GM08714 (cell line): ENCODE data around the gene FGD1.

Source experiments
- H3K4me3 ChIP-seq: fragments of 200-500 bp; sonication (Bioruptor generic); 2 replicates; pipeline ENCODE4 v1.5.1; 2014; ENCODE audit warnings: mild to moderate bottlenecking, low read length, inconsistent platforms
- ZNF274 ChIP-seq: IDR thresholded peaks from 2 replicates; pipeline ENCODE4 v1.6.1; 2012; ENCODE audit warnings: mild to moderate bottlenecking, low read depth, low read length

FGD1 gene

GRCh38 chrX:54439960-54440871 is 55.8 kb downstream of the FGD1 start, which contains the start of gene TSR2:
Gene TSR2 (plus strand): TSS chrX:54440404. CDS start chrX:54440422, 18 bp downstream.
- peak within 1 kb of the TSS; percentile 95 for H3K4me3 ChIP-seq

GRCh38 chrX:54435121-54435520 is 60.9 kb downstream of the FGD1 start:
- TF ChIP-seq ZNF274, result no peak

More at GRCh38 chrX:54439960-54440871, 55.8 kb downstream of the FGD1 start, which contains the start of gene TSR2:
- no peak for TF ChIP-seq ZNF274

GRCh38 chrX:54430519-54430918 is 65.5 kb downstream of the FGD1 start:
- TF ChIP-seq ZNF274, result no peak

More at GRCh38 chrX:54435121-54435520, 60.9 kb downstream of the FGD1 start:
- H3K4me3 ChIP-seq, result no peak overlapping the region

GRCh38 chrX:54427837-54428424 is 68.1 kb downstream of the FGD1 start:
- no peak overlapping the region for H3K4me3 ChIP-seq
- TF ChIP-seq ZNF274, result no peak

More at GRCh38 chrX:54430519-54430918, 65.5 kb downstream of the FGD1 start:
- no peak overlapping the region for H3K4me3 ChIP-seq

DNA sequence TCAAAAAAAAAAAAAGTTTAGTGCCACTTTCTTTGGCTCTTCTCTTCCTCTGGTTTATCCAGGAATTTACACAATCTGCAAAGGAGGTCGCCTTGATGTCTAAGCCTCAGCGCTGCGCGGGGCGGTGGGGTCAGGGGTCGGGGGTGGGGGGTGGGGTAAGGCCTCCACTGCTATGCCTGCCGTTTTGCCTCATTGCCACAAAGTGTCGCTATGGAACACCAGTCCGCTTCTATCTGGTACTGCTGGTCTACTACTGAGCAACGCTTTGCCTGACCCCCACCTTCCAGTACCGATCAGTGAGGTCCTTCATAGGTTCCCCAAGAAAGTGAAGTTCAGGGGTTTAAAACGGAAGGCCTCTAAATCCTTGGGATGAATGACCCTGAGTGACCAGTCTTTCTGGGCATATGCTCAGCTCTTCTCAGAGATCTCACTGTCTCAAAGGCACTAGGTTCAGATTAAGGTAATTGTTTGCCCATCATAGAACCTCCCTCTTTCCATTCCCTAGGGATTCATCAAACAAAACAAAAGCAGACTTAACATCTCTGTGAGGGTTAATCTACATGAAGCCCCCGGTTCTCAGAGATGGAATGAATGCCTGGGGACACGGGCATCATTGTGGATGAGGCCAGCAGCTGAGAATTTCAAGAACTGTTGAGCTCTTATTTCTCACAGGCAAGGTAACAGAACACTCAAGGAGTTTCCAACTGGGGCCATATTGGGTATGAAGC is 72.7 kb downstream of the FGD1 start:
- H3K4me3 ChIP-seq, result no peak overlapping the region
- no peak for TF ChIP-seq ZNF274

DNA sequence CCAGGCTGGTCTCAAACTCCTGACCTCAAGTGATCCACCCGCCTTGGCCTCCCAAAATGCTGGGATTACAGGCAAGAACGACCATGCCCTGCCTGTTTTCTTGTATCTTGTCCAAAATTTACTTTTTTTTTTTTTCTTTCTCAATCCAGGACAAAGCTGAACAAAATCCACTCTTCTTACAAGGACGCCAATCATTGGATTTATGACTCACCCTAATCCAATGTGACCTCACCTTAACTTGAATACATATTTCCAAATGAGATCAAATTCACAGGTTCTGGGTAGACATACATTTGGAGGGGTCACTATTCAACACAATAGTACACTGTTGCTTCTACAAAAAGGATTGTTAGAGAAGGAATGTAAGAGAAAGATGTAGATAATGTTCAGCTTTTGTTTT is 73.9 kb downstream of the FGD1 start:
- TF ChIP-seq ZNF274, result no peak
- no peak overlapping the region for H3K4me3 ChIP-seq

- H3K4me3 ChIP-seq, result no peak overlapping the region
- no peak for TF ChIP-seq ZNF274
Observed at GRCh38 chrX:54419559-54420302, 76.3 kb downstream of the FGD1 start.

GRCh38 chrX:54416965-54417364 is 79.1 kb downstream of the FGD1 start:
- TF ChIP-seq ZNF274, result no peak
- no peak overlapping the region for H3K4me3 ChIP-seq

- no peak overlapping the region for H3K4me3 ChIP-seq
- no peak for TF ChIP-seq ZNF274
Observed at GRCh38 chrX:54415534-54416350, 80.3 kb downstream of the FGD1 start.

DNA sequence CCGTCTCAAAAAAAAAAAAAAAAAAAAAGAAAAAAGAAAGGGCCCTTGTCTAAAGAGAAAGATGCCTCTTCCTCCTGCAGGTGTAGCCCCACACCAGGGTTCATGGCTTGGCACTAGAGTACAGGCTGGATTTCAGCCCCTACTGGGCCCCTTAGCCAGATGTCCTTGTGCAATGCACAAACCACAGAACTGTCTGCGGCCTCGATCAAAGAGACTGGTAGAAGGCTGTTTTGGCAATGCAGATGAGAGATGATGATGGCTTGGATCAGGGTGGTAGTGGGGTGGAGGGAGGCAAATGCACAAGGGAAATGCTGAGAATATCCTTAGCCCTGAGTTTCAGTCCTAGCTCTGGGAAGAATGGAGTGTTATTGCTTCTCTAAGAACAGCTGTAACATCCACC is 82.3 kb downstream of the FGD1 start:
- H3K4me3 ChIP-seq, result no peak overlapping the region
- no peak for TF ChIP-seq ZNF274

DNA sequence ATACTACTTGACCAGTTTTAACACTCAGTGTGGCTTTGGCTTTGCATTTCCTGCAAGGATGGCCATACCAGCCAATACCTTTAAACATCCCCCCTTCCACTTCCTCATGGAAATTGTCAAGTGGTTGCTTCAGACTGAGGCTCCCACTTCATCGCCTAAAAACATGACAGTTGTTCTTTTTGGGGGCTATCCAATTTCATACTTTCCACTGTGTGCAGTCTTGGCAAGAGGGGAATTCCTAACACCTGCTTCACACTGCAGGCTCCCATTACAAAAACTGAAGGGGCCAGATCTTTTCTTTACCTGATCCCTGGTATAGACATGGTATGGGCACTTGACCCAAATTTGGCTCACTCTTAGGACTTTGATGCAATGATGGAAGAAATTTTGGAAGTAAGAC is 84.3 kb downstream of the FGD1 start:
- no peak overlapping the region for H3K4me3 ChIP-seq
- no peak for TF ChIP-seq ZNF274

DNA sequence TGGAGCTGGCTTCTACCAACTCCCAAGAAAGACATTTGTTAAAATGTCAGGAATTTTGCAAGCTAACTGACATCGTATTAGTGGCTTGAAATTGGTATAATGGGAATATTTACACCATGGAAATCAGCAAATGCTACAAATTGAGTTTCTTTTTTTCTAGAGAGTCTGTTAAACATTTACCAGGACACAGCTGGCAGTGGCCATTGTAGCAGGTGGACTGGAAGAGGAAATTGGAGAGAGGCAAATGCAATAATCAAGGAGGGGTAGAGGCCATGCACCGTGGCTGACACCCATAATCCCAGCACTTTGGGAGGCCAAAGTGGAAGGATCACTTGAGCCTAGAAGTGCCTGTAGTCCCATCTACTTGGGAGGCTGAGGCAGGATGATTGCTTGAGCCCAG is 88.8 kb downstream of the FGD1 start:
- no peak overlapping the region for H3K4me3 ChIP-seq
- no peak for TF ChIP-seq ZNF274

GRCh38 chrX:54397113-54397512 is 98.9 kb downstream of the FGD1 start:
- no peak overlapping the region for H3K4me3 ChIP-seq
- no peak for TF ChIP-seq ZNF274
